ENCODE results near the gene RADIL. TPM values are rescaled to one million over a fixed set of nuclear protein-coding genes. Genes with fewer than 3 reads are reported as not detected.

RADIL gene
- total and polyA plus RNA-seq, 9 of the 15 experiments (the other 6 are each of a cell fraction or from before 2014, with no cell fraction given) = 0.06 to 8.1 (median 1.9) TPM; not detected in 1

DNA sequence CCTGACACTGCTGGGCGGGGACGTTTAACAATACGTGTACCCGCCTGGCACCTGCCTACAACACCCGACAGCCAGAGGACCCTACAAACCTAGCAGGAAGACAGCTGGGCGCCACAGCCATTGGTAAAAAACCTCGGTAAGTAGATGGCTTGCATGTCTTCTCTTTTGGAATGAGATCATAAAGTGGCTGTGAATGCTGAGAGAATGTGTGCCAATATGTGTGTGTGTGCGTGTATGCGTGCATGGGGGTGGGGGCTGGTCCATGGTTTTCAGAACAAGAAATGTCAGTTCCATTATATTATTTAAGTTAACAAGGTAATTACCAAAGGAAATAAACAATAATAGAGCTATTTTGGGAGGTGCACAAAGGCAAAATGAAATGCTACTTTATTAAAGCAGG, 60.8 kb downstream of the RADIL start:
- in situ Hi-C loops (cut with MboI) (no loop called here), intact Hi-C loops (cut with micrococcal nuclease) (no loop called here)
- no peak overlapping the region for H3K4me3 ChIP-seq
- H4K20me1 ChIP-seq (replicated peaks; ENCODE audit: control insufficient read depth, insufficient read depth, low read length) = no peaks in the 10 kb centered on the region
- ATAC-seq (no peak), FAIRE-seq (no peak), DNase-seq (ENCODE audit: extremely low read depth in 1 of 4, low spot score in 3 of 4) (no peak)
- no peak overlapping the region for H3K9ac ChIP-seq (ENCODE audit: insufficient read depth in 1 of 2, low read depth in 2 of 2, low read length in 2 of 2)
- H3K4me2 ChIP-seq (ENCODE audit: insufficient read depth, low read length) = no peak overlapping the region
- H3K27me3 ChIP-seq (ENCODE audit: control insufficient read depth in 2 of 2, insufficient read depth in 2 of 2, low read length in 2 of 2) = peaks cover 0 to 9% of the 10 kb centered on the region in 2 experiments; a peak in 1 of 5 replicates
- H3K27ac ChIP-seq (ENCODE audit: extremely low read depth, low read depth, low read length) = no peak overlapping the region
- WGBS (ENCODE audit: insufficient coverage, low coverage, missing lambda C conversion rate) = 63% methylated on average over 9 of the region's 9 CpGs
- H3K9me1 ChIP-seq (ENCODE audit: control insufficient read depth, insufficient read depth, low read length) = no peaks in the 10 kb centered on the region
- BruUV-seq (replicated peaks) = no TSS peak
- H3K79me2 ChIP-seq (ENCODE audit: control insufficient read depth, insufficient read depth, low read length) = no peaks in the 10 kb centered on the region
- ChIA-PET POLR2A (no interaction called here), CTCF (ENCODE audit: low intra/inter-chr PET ratio) (no interaction called here)
- H3K36me3 ChIP-seq (ENCODE audit: control insufficient read depth, insufficient read depth, low read length) = no peaks in the 10 kb centered on the region
- no peaks in the 10 kb centered on the region for H3K9me3 ChIP-seq (replicated peaks; ENCODE audit: control insufficient read depth, insufficient read depth, low read depth, low read length)
- peaks cover 0 to 41% of the 10 kb centered on the region in 2 experiments; a peak in 2 of 5 replicates for H3K4me1 ChIP-seq (replicated peaks in 1 of 2; ENCODE audit: control insufficient read depth in 2 of 2, insufficient read depth in 2 of 2, low read length in 2 of 2)
- H2AFZ ChIP-seq (ENCODE audit: low read depth, low read length) = no peak overlapping the region
- TF ChIP-seq, protein P1, sequence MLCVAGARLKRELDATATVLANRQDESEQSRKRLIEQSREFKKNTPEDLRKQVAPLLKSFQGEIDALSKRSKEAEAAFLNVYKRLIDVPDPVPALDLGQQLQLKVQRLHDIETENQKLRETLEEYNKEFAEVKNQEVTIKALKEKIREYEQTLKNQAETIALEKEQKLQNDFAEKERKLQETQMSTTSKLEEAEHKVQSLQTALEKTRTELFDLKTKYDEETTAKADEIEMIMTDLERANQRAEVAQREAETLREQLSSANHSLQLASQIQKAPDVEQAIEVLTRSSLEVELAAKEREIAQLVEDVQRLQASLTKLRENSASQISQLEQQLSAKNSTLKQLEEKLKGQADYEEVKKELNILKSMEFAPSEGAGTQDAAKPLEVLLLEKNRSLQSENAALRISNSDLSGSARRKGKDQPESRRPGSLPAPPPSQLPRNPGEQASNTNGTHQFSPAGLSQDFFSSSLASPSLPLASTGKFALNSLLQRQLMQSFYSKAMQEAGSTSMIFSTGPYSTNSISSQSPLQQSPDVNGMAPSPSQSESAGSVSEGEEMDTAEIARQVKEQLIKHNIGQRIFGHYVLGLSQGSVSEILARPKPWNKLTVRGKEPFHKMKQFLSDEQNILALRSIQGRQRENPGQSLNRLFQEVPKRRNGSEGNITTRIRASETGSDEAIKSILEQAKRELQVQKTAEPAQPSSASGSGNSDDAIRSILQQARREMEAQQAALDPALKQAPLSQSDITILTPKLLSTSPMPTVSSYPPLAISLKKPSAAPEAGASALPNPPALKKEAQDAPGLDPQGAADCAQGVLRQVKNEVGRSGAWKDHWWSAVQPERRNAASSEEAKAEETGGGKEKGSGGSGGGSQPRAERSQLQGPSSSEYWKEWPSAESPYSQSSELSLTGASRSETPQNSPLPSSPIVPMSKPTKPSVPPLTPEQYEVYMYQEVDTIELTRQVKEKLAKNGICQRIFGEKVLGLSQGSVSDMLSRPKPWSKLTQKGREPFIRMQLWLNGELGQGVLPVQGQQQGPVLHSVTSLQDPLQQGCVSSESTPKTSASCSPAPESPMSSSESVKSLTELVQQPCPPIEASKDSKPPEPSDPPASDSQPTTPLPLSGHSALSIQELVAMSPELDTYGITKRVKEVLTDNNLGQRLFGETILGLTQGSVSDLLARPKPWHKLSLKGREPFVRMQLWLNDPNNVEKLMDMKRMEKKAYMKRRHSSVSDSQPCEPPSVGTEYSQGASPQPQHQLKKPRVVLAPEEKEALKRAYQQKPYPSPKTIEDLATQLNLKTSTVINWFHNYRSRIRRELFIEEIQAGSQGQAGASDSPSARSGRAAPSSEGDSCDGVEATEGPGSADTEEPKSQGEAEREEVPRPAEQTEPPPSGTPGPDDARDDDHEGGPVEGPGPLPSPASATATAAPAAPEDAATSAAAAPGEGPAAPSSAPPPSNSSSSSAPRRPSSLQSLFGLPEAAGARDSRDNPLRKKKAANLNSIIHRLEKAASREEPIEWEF (CRISPR knock-in tag; IDR thresholded peaks at IDR 0.05) = no peak
- TF ChIP-seq ZNF77 (CRISPR knock-in tag; IDR thresholded peaks at IDR 0.05) = no peak
- no peak for TF ChIP-seq SIRT6 (IDR thresholded peaks at IDR 0.05; ENCODE audit: low read depth, low read length)
- no peak for TF ChIP-seq TEAD4 (IDR thresholded peaks at IDR 0.05; ENCODE audit: low read length)
- no peak for TF ChIP-seq TEAD4 (CRISPR knock-in tag; IDR thresholded peaks at IDR 0.05; ENCODE audit: borderline replicate concordance)
- TF ChIP-seq GABPA (tag; conservative IDR thresholded peaks at IDR 0.05; ENCODE audit: low read depth) = no peak
- TF ChIP-seq ZNF764 (CRISPR knock-in tag; IDR thresholded peaks at IDR 0.05; ENCODE audit: low read depth) = no peak
- TF ChIP-seq, protein P2, sequence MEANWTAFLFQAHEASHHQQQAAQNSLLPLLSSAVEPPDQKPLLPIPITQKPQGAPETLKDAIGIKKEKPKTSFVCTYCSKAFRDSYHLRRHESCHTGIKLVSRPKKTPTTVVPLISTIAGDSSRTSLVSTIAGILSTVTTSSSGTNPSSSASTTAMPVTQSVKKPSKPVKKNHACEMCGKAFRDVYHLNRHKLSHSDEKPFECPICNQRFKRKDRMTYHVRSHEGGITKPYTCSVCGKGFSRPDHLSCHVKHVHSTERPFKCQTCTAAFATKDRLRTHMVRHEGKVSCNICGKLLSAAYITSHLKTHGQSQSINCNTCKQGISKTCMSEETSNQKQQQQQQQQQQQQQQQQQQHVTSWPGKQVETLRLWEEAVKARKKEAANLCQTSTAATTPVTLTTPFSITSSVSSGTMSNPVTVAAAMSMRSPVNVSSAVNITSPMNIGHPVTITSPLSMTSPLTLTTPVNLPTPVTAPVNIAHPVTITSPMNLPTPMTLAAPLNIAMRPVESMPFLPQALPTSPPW (CRISPR knock-in tag; IDR thresholded peaks at IDR 0.05) = no peak
- no peak for TF ChIP-seq CBX2 (IDR thresholded peaks at IDR 0.05; ENCODE audit: insufficient read depth, low read length, poor library complexity, severe bottlenecking)
- TF ChIP-seq KLF1 (tag; IDR thresholded peaks at IDR 0.05) = no peak
- TF ChIP-seq BRCA1 (IDR thresholded peaks at IDR 0.05) = no peak
- no peak for TF ChIP-seq BRCA1 (CRISPR knock-in tag; IDR thresholded peaks at IDR 0.05)
- TF ChIP-seq, protein P3, sequence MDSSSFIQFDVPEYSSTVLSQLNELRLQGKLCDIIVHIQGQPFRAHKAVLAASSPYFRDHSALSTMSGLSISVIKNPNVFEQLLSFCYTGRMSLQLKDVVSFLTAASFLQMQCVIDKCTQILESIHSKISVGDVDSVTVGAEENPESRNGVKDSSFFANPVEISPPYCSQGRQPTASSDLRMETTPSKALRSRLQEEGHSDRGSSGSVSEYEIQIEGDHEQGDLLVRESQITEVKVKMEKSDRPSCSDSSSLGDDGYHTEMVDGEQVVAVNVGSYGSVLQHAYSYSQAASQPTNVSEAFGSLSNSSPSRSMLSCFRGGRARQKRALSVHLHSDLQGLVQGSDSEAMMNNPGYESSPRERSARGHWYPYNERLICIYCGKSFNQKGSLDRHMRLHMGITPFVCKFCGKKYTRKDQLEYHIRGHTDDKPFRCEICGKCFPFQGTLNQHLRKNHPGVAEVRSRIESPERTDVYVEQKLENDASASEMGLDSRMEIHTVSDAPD (CRISPR knock-in tag; IDR thresholded peaks at IDR 0.05) = no peak
- TF ChIP-seq, protein P4, sequence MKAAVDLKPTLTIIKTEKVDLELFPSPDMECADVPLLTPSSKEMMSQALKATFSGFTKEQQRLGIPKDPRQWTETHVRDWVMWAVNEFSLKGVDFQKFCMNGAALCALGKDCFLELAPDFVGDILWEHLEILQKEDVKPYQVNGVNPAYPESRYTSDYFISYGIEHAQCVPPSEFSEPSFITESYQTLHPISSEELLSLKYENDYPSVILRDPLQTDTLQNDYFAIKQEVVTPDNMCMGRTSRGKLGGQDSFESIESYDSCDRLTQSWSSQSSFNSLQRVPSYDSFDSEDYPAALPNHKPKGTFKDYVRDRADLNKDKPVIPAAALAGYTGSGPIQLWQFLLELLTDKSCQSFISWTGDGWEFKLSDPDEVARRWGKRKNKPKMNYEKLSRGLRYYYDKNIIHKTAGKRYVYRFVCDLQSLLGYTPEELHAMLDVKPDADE (conservative IDR thresholded peaks at IDR 0.05; ENCODE audit: control insufficient read depth, low read depth, low read length) = no peak
- no peak for TF ChIP-seq NCOA4 (IDR thresholded peaks at IDR 0.05; ENCODE audit: partially characterized antibody)
